ENCODE results near the gene CYTH3.
"Not testable (repeated sequence)": the region's sequence is repeated elsewhere in the genome, so short reads cannot be mapped to it uniquely, and the experiment has no call there.

Gene CYTH3

GRCh38 chr7:6156734-6157133 lies 115.7 kb downstream of the CYTH3 start:
- Histone ChIP-seq H3K4me1 (ENCODE audit: control insufficient read depth, insufficient read depth, low read length, poor library complexity, severe bottlenecking) (peaks cover under 1% of the 10 kb centered on the region), H3K27ac (ENCODE audit: insufficient read depth, low read length, poor library complexity, severe bottlenecking) (no peak overlapping the region), H3K9me3 (ENCODE audit: control insufficient read depth, low read length) (no peaks in the 10 kb centered on the region), H3K36me3 (ENCODE audit: control insufficient read depth, insufficient read depth, low read length) (peaks cover 76% of the 10 kb centered on the region), H3K4me3 (ENCODE audit: insufficient read depth, low read depth, low read length, poor library complexity, severe bottlenecking) (no peak overlapping the region), H3K27me3 (replicated peaks; ENCODE audit: control insufficient read depth, insufficient read depth, low read length, poor library complexity, severe bottlenecking) (no peaks in the 10 kb centered on the region)
- DNase-seq = no peak

GRCh38 chr7:6155596-6155995 lies 116.8 kb downstream of the CYTH3 start:
- H3K36me3 ChIP-seq (ENCODE audit: control insufficient read depth, insufficient read depth, low read length) = peaks cover 80% of the 10 kb centered on the region
- no peak overlapping the region for H3K4me3 ChIP-seq (ENCODE audit: insufficient read depth, low read depth, low read length, poor library complexity, severe bottlenecking)
- H3K4me1 ChIP-seq (ENCODE audit: control insufficient read depth, insufficient read depth, low read length, poor library complexity, severe bottlenecking) = no peaks in the 10 kb centered on the region
- no peaks in the 10 kb centered on the region for H3K9me3 ChIP-seq (ENCODE audit: control insufficient read depth, low read length)
- DNase-seq = no peak
- no peaks in the 10 kb centered on the region for H3K27me3 ChIP-seq (replicated peaks; ENCODE audit: control insufficient read depth, insufficient read depth, low read length, poor library complexity, severe bottlenecking)
- H3K27ac ChIP-seq (ENCODE audit: insufficient read depth, low read length, poor library complexity, severe bottlenecking) = no peak overlapping the region

- Histone ChIP-seq H3K4me1 (ENCODE audit: control insufficient read depth, insufficient read depth, low read length, poor library complexity, severe bottlenecking) (no peaks in the 10 kb centered on the region), H3K4me3 (ENCODE audit: insufficient read depth, low read depth, low read length, poor library complexity, severe bottlenecking) (no peak overlapping the region), H3K9me3 (ENCODE audit: control insufficient read depth, low read length) (no peaks in the 10 kb centered on the region), H3K27ac (ENCODE audit: insufficient read depth, low read length, poor library complexity, severe bottlenecking) (no peak overlapping the region), H3K36me3 (ENCODE audit: control insufficient read depth, insufficient read depth, low read length) (peaks cover 82% of the 10 kb centered on the region), H3K27me3 (replicated peaks; ENCODE audit: control insufficient read depth, insufficient read depth, low read length, poor library complexity, severe bottlenecking) (no peaks in the 10 kb centered on the region)
- DNase-seq = no peak
These were observed 117.7 kb downstream of the CYTH3 start for GRCh38 chr7:6154542-6155404.

- Histone ChIP-seq H3K27ac (ENCODE audit: insufficient read depth, low read length, poor library complexity, severe bottlenecking) (no peak overlapping the region), H3K4me1 (ENCODE audit: control insufficient read depth, insufficient read depth, low read length, poor library complexity, severe bottlenecking) (no peaks in the 10 kb centered on the region), H3K36me3 (ENCODE audit: control insufficient read depth, insufficient read depth, low read length) (peaks cover 82% of the 10 kb centered on the region), H3K4me3 (ENCODE audit: insufficient read depth, low read depth, low read length, poor library complexity, severe bottlenecking) (no peak overlapping the region), H3K27me3 (replicated peaks; ENCODE audit: control insufficient read depth, insufficient read depth, low read length, poor library complexity, severe bottlenecking) (no peaks in the 10 kb centered on the region), H3K9me3 (ENCODE audit: control insufficient read depth, low read length) (no peaks in the 10 kb centered on the region)
- no peak for DNase-seq
These were observed 118.5 kb downstream of the CYTH3 start for GRCh38 chr7:6153646-6154541.

- Histone ChIP-seq H3K9me3 (ENCODE audit: control insufficient read depth, low read length) (no peaks in the 10 kb centered on the region), H3K4me3 (ENCODE audit: insufficient read depth, low read depth, low read length, poor library complexity, severe bottlenecking) (no peak overlapping the region), H3K27me3 (replicated peaks; ENCODE audit: control insufficient read depth, insufficient read depth, low read length, poor library complexity, severe bottlenecking) (no peaks in the 10 kb centered on the region), H3K4me1 (ENCODE audit: control insufficient read depth, insufficient read depth, low read length, poor library complexity, severe bottlenecking) (no peaks in the 10 kb centered on the region), H3K27ac (ENCODE audit: insufficient read depth, low read length, poor library complexity, severe bottlenecking) (no peak overlapping the region), H3K36me3 (ENCODE audit: control insufficient read depth, insufficient read depth, low read length) (peaks cover 90% of the 10 kb centered on the region)
- no peak for DNase-seq
These were observed 120.3 kb downstream of the CYTH3 start for GRCh38 chr7:6151994-6152735.

- not testable (repeated sequence) for H3K4me3 ChIP-seq (ENCODE audit: insufficient read depth, low read depth, low read length, poor library complexity, severe bottlenecking); H3K27ac ChIP-seq (ENCODE audit: insufficient read depth, low read length, poor library complexity, severe bottlenecking); H3K27me3 ChIP-seq (replicated peaks; ENCODE audit: control insufficient read depth, insufficient read depth, low read length, poor library complexity, severe bottlenecking); H3K9me3 ChIP-seq (ENCODE audit: control insufficient read depth, low read length); DNase-seq; H3K4me1 ChIP-seq (ENCODE audit: control insufficient read depth, insufficient read depth, low read length, poor library complexity, severe bottlenecking)
- H3K36me3 ChIP-seq (ENCODE audit: control insufficient read depth, insufficient read depth, low read length) = peaks cover 90% of the 10 kb centered on the region
These were observed 120.9 kb downstream of the CYTH3 start for GRCh38 chr7:6151527-6151926.

GRCh38 chr7:6149996-6150395 lies 122.4 kb downstream of the CYTH3 start:
- H3K4me1 ChIP-seq (ENCODE audit: control insufficient read depth, insufficient read depth, low read length, poor library complexity, severe bottlenecking) = no peaks in the 10 kb centered on the region

GRCh38 chr7:6148724-6149360 lies 123.6 kb downstream of the CYTH3 start:
- no peak for DNase-seq
- H3K27ac ChIP-seq (ENCODE audit: insufficient read depth, low read length, poor library complexity, severe bottlenecking) = no peak overlapping the region
- no peaks in the 10 kb centered on the region for H3K4me1 ChIP-seq (ENCODE audit: control insufficient read depth, insufficient read depth, low read length, poor library complexity, severe bottlenecking)
- no peaks in the 10 kb centered on the region for H3K9me3 ChIP-seq (ENCODE audit: control insufficient read depth, low read length)
- H3K27me3 ChIP-seq (replicated peaks; ENCODE audit: control insufficient read depth, insufficient read depth, low read length, poor library complexity, severe bottlenecking) = no peaks in the 10 kb centered on the region
- H3K4me3 ChIP-seq (ENCODE audit: insufficient read depth, low read depth, low read length, poor library complexity, severe bottlenecking) = no peak overlapping the region
- peaks cover 93% of the 10 kb centered on the region for H3K36me3 ChIP-seq (ENCODE audit: control insufficient read depth, insufficient read depth, low read length)

More at GRCh38 chr7:6149996-6150395, 122.4 kb downstream of the CYTH3 start:
- Histone ChIP-seq H3K36me3 (ENCODE audit: control insufficient read depth, insufficient read depth, low read length) (peaks cover 94% of the 10 kb centered on the region), H3K27ac (ENCODE audit: insufficient read depth, low read length, poor library complexity, severe bottlenecking) (no peak overlapping the region), H3K4me3 (ENCODE audit: insufficient read depth, low read depth, low read length, poor library complexity, severe bottlenecking) (no peak overlapping the region), H3K27me3 (replicated peaks; ENCODE audit: control insufficient read depth, insufficient read depth, low read length, poor library complexity, severe bottlenecking) (no peaks in the 10 kb centered on the region), H3K9me3 (ENCODE audit: control insufficient read depth, low read length) (no peaks in the 10 kb centered on the region)
- no peak for DNase-seq

GRCh38 chr7:6147627-6148026 lies 124.8 kb downstream of the CYTH3 start:
- Histone ChIP-seq H3K4me3 (ENCODE audit: insufficient read depth, low read depth, low read length, poor library complexity, severe bottlenecking) (no peak overlapping the region), H3K9me3 (ENCODE audit: control insufficient read depth, low read length) (no peaks in the 10 kb centered on the region), H3K36me3 (ENCODE audit: control insufficient read depth, insufficient read depth, low read length) (peaks cover 91% of the 10 kb centered on the region), H3K27me3 (replicated peaks; ENCODE audit: control insufficient read depth, insufficient read depth, low read length, poor library complexity, severe bottlenecking) (no peaks in the 10 kb centered on the region), H3K27ac (ENCODE audit: insufficient read depth, low read length, poor library complexity, severe bottlenecking) (no peak overlapping the region), H3K4me1 (ENCODE audit: control insufficient read depth, insufficient read depth, low read length, poor library complexity, severe bottlenecking) (no peaks in the 10 kb centered on the region)
- no peak for DNase-seq

Measured in effector memory CD4-positive, alpha-beta T cell (primary cell).